SK-N-MC (cell line): ENCODE results near the gene REV1.

ENCODE experiments used
- EZH2 ChIP-seq: fragments of 200-600 bp; sonication (generic); IDR thresholded peaks from one replicate; pipeline ENCODE4 v1.6.1; 2017; ENCODE audit warnings: antibody characterized with exemption
- POLR2AphosphoS5 ChIP-seq: IDR thresholded peaks from 2 replicates; pipeline ENCODE4 v1.6.1; 2012; ENCODE audit warnings: mild to moderate bottlenecking, low read depth, low read length, borderline replicate concordance

DNA sequence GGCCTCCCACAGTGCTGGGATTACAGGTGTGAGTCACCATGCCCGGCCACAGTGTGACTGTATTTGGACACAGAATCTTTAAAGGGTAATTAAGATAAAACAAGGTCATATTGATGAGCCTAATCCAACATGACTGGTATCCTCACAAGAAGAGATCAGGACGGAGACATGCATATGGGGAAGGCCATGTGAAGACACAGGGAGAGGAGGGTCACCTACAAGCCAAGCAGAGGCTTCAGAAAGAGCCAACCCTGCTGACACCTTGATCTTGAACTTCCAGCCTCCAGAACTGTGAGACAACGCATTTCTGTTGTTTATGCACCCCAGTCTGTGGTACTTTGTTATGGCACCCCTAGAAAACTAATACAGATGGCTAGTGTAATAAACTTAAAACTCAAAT, 72.4 kb downstream of the REV1 start:
- TF ChIP-seq EZH2: no peak
- no peak for TF ChIP-seq POLR2AphosphoS5
